CD14-positive monocyte (primary cell): ENCODE measurements around the gene OGG1. TPM values are rescaled to one million over a fixed set of nuclear protein-coding genes. Genes with fewer than 3 reads are reported as not detected.
A peak's percentile ranks its signal among the peaks of the same experiment; 100 is the strongest.

Experiments
- DNase-seq, 3 donors: peaks; one replicate each; pipeline ENCODE4 v3.0.0-alpha.2; 2011 to 2022
- H2AFZ ChIP-seq: 2 replicates; pipeline ENCODE4 v1.6.0; 2012; ENCODE audit warnings: mild to moderate bottlenecking, low read depth, low read length, inconsistent platforms; ENCODE audit not compliant: insufficient read depth, poor library complexity, severe bottlenecking
- H3K27ac ChIP-seq, 2 donors: 1 replicate in 1 of 2; 2 replicates in 1 of 2; pipeline ENCODE4 v1.5.1; 2012 to 2013; ENCODE audit warnings: low read length in 2 of 2, control low read depth in 1 of 2, inconsistent platforms in 1 of 2, low read depth in 1 of 2, mild to moderate bottlenecking in 1 of 2
- H3K27me3 ChIP-seq, 2 donors: one replicate each; pipeline versions ENCODE4 v1.6.0 to v1.6.1; 2011 to 2013; ENCODE audit warnings: low read length in 2 of 2; ENCODE audit not compliant: control insufficient read depth in 2 of 2, insufficient read depth in 2 of 2
- H3K36me3 ChIP-seq, 2 donors: replicated peaks in 1 of 2; 1 replicate in 1 of 2; 2 replicates in 1 of 2; pipeline versions ENCODE4 v1.5.1 to v1.6.1; 2012 to 2013; ENCODE audit warnings: low read length in 2 of 2, control low read depth in 1 of 2, inconsistent platforms in 1 of 2, mild to moderate bottlenecking in 1 of 2; ENCODE audit not compliant: insufficient read depth in 2 of 2, control insufficient read depth in 1 of 2
- H3K4me1 ChIP-seq, 2 donors: 1 replicate in 1 of 2; 2 replicates in 1 of 2; pipeline versions ENCODE4 v1.5.1 to v1.6.1; 2012 to 2013; ENCODE audit warnings: low read length in 2 of 2, control low read depth in 1 of 2, inconsistent platforms in 1 of 2, mild to moderate bottlenecking in 1 of 2, moderate library complexity in 1 of 2; ENCODE audit not compliant: insufficient read depth in 2 of 2, control insufficient read depth in 1 of 2
- H3K4me2 ChIP-seq: replicated peaks from 2 replicates; pipeline ENCODE3; 2012; ENCODE audit warnings: low read length, moderate library complexity, mild to moderate bottlenecking; ENCODE audit not compliant: poor library complexity, severe bottlenecking; ENCODE audit errors: extremely low read depth
- H3K4me3 ChIP-seq, 3 experiments: fragments of 200-600 bp in 1 of 3; sonication (generic) in 1 of 3; replicated peaks in 1 of 3; 1 replicate in 2 of 3; 2 replicates in 1 of 3; pipeline ENCODE4 v1.5.1; 2011 to 2013; ENCODE audit warnings: low read length in 3 of 3, mild to moderate bottlenecking in 3 of 3, control low read depth in 2 of 3, low read depth in 2 of 3, inconsistent platforms in 1 of 3, moderate library complexity in 1 of 3
- H3K79me2 ChIP-seq: 2 replicates; pipeline ENCODE4 v1.6.0; 2012; ENCODE audit warnings: mild to moderate bottlenecking, control low read depth, inconsistent platforms, low read length, moderate library complexity; ENCODE audit not compliant: insufficient read depth
- H3K9ac ChIP-seq: 2 replicates; pipeline ENCODE4 v1.6.0; 2017; ENCODE audit warnings: low read length, mild to moderate bottlenecking; ENCODE audit not compliant: insufficient read depth, poor library complexity, severe bottlenecking
- H3K9me3 ChIP-seq, 2 donors: replicated peaks in 1 of 2; 1 replicate in 1 of 2; 2 replicates in 1 of 2; pipeline versions ENCODE4 v1.5.1 to v1.6.1; 2012 to 2013; ENCODE audit warnings: low read length in 2 of 2, control low read depth in 1 of 2; ENCODE audit not compliant: control insufficient read depth in 1 of 2, insufficient read depth in 1 of 2
- H4K20me1 ChIP-seq: 2 replicates; pipeline ENCODE4 v1.6.0; 2012; ENCODE audit warnings: mild to moderate bottlenecking, low read length, control low read depth, moderate library complexity; ENCODE audit not compliant: insufficient read depth
- H3K27ac Mint-ChIP-seq, 7 donors: one replicate each; pipeline ENCODE4 v1.8.0; 2020; ENCODE audit warnings: mild to moderate bottlenecking in 7 of 7, mixed read lengths in 7 of 7, moderate library complexity in 6 of 7, inconsistent platforms in 2 of 7
- H3K27me3 Mint-ChIP-seq, 3 donors: one replicate each; pipeline ENCODE4 v1.8.0; 2021 to 2022; ENCODE audit warnings: low read depth in 3 of 3, mild to moderate bottlenecking in 3 of 3, mixed read lengths in 3 of 3, moderate library complexity in 3 of 3, inconsistent platforms in 1 of 3
- H3K36me3 Mint-ChIP-seq, 2 donors: one replicate each; pipeline ENCODE4 v1.8.0; 2020; ENCODE audit warnings: mixed read lengths in 2 of 2, inconsistent platforms in 1 of 2, mild to moderate bottlenecking in 1 of 2
- H3K4me1 Mint-ChIP-seq: one replicate; pipeline ENCODE4 v1.8.0; 2020; ENCODE audit warnings: mild to moderate bottlenecking, mixed read lengths
- H3K4me3 Mint-ChIP-seq, 2 donors: one replicate each; pipeline ENCODE4 v1.8.0; 2020; ENCODE audit warnings: mild to moderate bottlenecking in 2 of 2, mixed read lengths in 2 of 2, moderate library complexity in 1 of 2
- H3K9me3 Mint-ChIP-seq, 7 donors: one replicate each; pipeline ENCODE4 v1.8.0; 2020 to 2022; ENCODE audit warnings: mixed read lengths in 7 of 7, mild to moderate bottlenecking in 6 of 7, moderate library complexity in 6 of 7, inconsistent platforms in 2 of 7
- CTCF ChIP-seq: fragments of 200-600 bp; IDR thresholded peaks from one replicate; pipeline ENCODE4 v1.8.0; 2022; ENCODE audit warnings: antibody characterized with exemption, mild to moderate bottlenecking
- WGBS: methylation state at CpG from one replicate; pipeline ENCODE4 v1.1.5; 2013; ENCODE audit warnings: missing lambda C conversion rate; ENCODE audit not compliant: insufficient coverage; 5-methylcytosine and 5-hydroxymethylcytosine counted together
- intact Hi-C, 2 donors: fragments of 100-400 bp; cut with micrococcal nuclease; formaldehyde crosslinking; loops; one replicate each; pipeline versions ENCODE4 v1.15.0 to v1.15.1; 2023
- polyA minus RNA-seq: library from RNA; depleted of rRNA, polyadenylated mRNA; stranded (reverse); fragments of >200 nt; gene quantifications from 2 replicates; pipeline ENCODE4 v1.2.3, GENCODE V29; 2012
- polyA plus RNA-seq, 3 donors: library from polyadenylated mRNA; depleted of rRNA in 1 of 3; unstranded in 2 of 3; stranded (reverse) in 1 of 3; fragments of 300-500 nt in 2 of 3; fragments of >200 nt in 1 of 3; fragmentation: Illumina TruSeq in 2 of 3; gene quantifications; 1 replicate in 2 of 3; 2 replicates in 1 of 3; pipeline ENCODE4 v1.2.3, GENCODE V29; 2012 to 2021
- total RNA-seq, 12 experiments: library from RNA in 1 of 12; stranded (reverse) in 1 of 12; fragments of 120-200 nt in 1 of 12; gene quantifications; one replicate each; pipeline ENCODE4 v1.2.4 and lab custom pipeline; 2013 to 2026; ENCODE audit warnings: mixed read lengths in 6 of 12, inconsistent platforms in 1 of 12

OGG1 gene
- 22.9 TPM for total RNA-seq (2013)
- polyA plus RNA-seq (10 to 100 TPM; 17.4 to 21.9 (median 20.5) TPM), polyA minus RNA-seq (22.0 and 37.7 TPM in 2 replicates), total RNA-seq (lab: John Stamatoyannopoulos, UW) (4.1 to 19.7 (median 12.4) reads per million in 11 experiments)

DNA sequence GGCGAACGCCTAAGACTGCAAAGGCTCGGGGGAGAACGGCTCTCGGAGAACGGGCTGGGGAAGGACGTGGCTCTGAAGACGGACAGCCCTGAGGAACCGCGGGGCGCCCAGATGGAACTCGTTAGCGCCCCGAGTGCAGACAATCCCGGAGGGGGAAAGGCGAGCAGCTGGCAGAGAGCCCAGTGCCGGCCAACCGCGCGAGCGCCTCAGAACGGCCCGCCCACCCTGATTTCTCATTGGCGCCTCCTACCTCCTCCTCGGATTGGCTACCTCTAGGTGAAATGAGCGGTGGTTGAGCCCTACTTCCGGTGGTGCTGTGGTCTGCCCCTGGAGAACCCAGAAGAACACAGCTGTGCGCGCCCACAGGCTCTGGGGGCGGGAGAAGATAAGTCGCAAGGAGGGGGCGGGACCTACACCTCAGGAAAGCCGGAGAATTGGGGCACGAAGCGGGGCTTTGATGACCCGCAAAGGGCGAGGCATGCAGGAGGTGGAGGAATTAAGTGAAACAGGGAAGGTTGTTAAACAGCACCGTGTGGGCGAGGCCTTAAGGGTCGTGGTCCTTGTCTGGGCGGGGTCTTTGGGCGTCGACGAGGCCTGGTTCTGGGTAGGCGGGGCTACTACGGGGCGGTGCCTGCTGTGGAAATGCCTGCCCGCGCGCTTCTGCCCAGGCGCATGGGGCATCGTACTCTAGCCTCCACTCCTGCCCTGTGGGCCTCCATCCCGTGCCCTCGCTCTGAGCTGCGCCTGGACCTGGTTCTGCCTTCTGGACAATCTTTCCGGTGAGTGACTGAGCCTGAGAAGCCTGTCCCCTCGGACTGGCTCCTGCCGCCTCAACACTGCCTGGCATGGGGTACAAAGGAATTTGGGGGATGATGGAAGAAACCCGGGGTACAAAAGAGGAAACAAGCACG lies at the start of gene OGG1:
Gene OGG1, plus strand, starts transcription at position 308 of the 911 bp plus-strand sequence. Its CDS starts 335 bp downstream, at position 643.
- Histone ChIP-seq H3K4me2 (peak within 1 kb of the TSS; percentile 93), H3K4me3 (peak within 1 kb of the TSS; percentile 57 to 92 (median 80)), H3K9me3 (no peaks in the 10 kb centered on the region), H3K27ac (peak within 1 kb of the TSS; percentile 84 to 89), H4K20me1 (peaks cover 18% of the 10 kb centered on the region), H3K79me2 (peaks cover 23% of the 10 kb centered on the region), H3K27me3 (no peaks in the 10 kb centered on the region), H2AFZ (peak within 1 kb of the TSS; percentile 85), H3K4me1 (peaks cover 29 to 35% of the 10 kb centered on the region in 2 donors), H3K9ac (peak within 1 kb of the TSS; percentile 58), H3K36me3 (peaks cover 52 to 69% of the 10 kb centered on the region in 2 donors)
- Mint-ChIP-seq H3K9me3 (no peaks in the 10 kb centered on the region), H3K27ac (peak within 1 kb of the TSS; percentile 95 to 99 (median 96)), H3K36me3 (peaks cover 58 to 77% of the 10 kb centered on the region in 2 donors), H3K27me3 (peaks cover 0 to 2% (median 0%) of the 10 kb centered on the region in 3 donors), H3K4me1 (peaks cover 37% of the 10 kb centered on the region), H3K4me3 (peak within 1 kb of the TSS; percentile 90 to 98)
- intact Hi-C loops: loop anchor here (1.0 to 2.0 kb wide), 3 partner anchors 19 to 43 kb away; partner anchors contain the start of genes ARPC4 (in 2 of the 2), TADA3 (in 2 of the 2) and BRPF1 (in 1 of the 2)
- DNase-seq: peak; percentile 96 to 97 (median 97)
- WGBS: under 1% methylated on average over 53 of the region's 60 CpGs
- TF ChIP-seq CTCF: no peak

- Mint-ChIP-seq H3K36me3 (peaks cover 78 to 83% of the 10 kb centered on the region in 2 donors), H3K4me3 (no peak overlapping the region), H3K4me1 (peaks cover 22% of the 10 kb centered on the region), H3K27ac (peak overlapping the region in 2 of 7 donors; percentile 1 to 45), H3K9me3 (peaks cover 0 to 13% (median 3%) of the 10 kb centered on the region in 7 donors), H3K27me3 (peaks cover 27 to 40% (median 27%) of the 10 kb centered on the region in 3 donors)
- intact Hi-C loops: no loop called here
- Histone ChIP-seq H3K4me3 (no peak overlapping the region), H2AFZ (no peak overlapping the region), H3K27ac (no peak overlapping the region), H3K79me2 (no peaks in the 10 kb centered on the region), H4K20me1 (peaks cover 91% of the 10 kb centered on the region), H3K9me3 (no peaks in the 10 kb centered on the region), H3K4me1 (peaks cover 15 to 24% of the 10 kb centered on the region in 2 donors), H3K4me2 (no peak overlapping the region), H3K27me3 (peaks cover 10 to 26% of the 10 kb centered on the region in 2 donors), H3K9ac (no peak overlapping the region), H3K36me3 (peaks cover 75 to 76% of the 10 kb centered on the region in 2 donors)
- WGBS: 100% methylated on average over 1 of the region's 2 CpGs
- DNase-seq: no peak
- no peak for TF ChIP-seq CTCF
Measured at GRCh38 chr3:9700536-9700935, 49.2 kb upstream of the OGG1 start.
